AG08396 (cell line): ENCODE results near the gene CPEB2.

ENCODE experiments used
- DNase-seq: peaks from one replicate; pipeline ENCODE4 v3.0.0; 2012; ENCODE audit warnings: low spot score, mixed read lengths

Gene CPEB2

GRCh38 chr4:15001869-15002658 lies at the start of gene CPEB2:
CPEB2 (plus strand) TSS chr4:15002481; CDS start chr4:15002674, 193 bp downstream.
- DNase-seq = peak; percentile 95

GRCh38 chr4:14958436-14958835 lies 43.8 kb upstream of the CPEB2 start:
- no peak for DNase-seq

GRCh38 chr4:14961292-14961691 lies 41.0 kb upstream of the CPEB2 start:
- DNase-seq = no peak

- no peak for DNase-seq
Measured at GRCh38 chr4:14965071-14965470, 37.2 kb upstream of the CPEB2 start.

- no peak for DNase-seq
Measured at GRCh38 chr4:14967982-14968381, 34.3 kb upstream of the CPEB2 start.

GRCh38 chr4:14977830-14978229 lies 24.5 kb upstream of the CPEB2 start:
- DNase-seq = no peak

- no peak for DNase-seq
Measured at GRCh38 chr4:14984448-14984847, 17.8 kb upstream of the CPEB2 start.

- no peak for DNase-seq
Measured at GRCh38 chr4:14985161-14985560, 17.1 kb upstream of the CPEB2 start.

GRCh38 chr4:14985843-14986242 lies 16.4 kb upstream of the CPEB2 start:
- no peak for DNase-seq

- DNase-seq = no peak
Measured at GRCh38 chr4:14987054-14987453, 15.2 kb upstream of the CPEB2 start.

- no peak for DNase-seq
Measured at GRCh38 chr4:14990484-14990883, 11.8 kb upstream of the CPEB2 start.

- DNase-seq = no peak
Measured at GRCh38 chr4:14994242-14994641, 8.0 kb upstream of the CPEB2 start.

GRCh38 chr4:15001248-15001868 lies 923 bp upstream of the CPEB2 start:
- DNase-seq = peak; percentile 72

- DNase-seq = peak; percentile 77
Measured at GRCh38 chr4:15002659-15003400, 549 bp downstream of the CPEB2 start.

- DNase-seq = peak; percentile 70
Measured at GRCh38 chr4:15003401-15003890, 1.2 kb downstream of the CPEB2 start.

GRCh38 chr4:15003891-15004738 lies 1.8 kb downstream of the CPEB2 start:
- peak; percentile 12 for DNase-seq

GRCh38 chr4:15004739-15005301 lies 2.5 kb downstream of the CPEB2 start:
- DNase-seq = peak; percentile 75

- DNase-seq = no peak
Measured at GRCh38 chr4:15005474-15006115, 3.3 kb downstream of the CPEB2 start.

GRCh38 chr4:15006416-15007024 lies 4.2 kb downstream of the CPEB2 start:
- DNase-seq = no peak

- DNase-seq = no peak
Measured at GRCh38 chr4:15007201-15007600, 4.9 kb downstream of the CPEB2 start.
